MM.1S (cell line): ENCODE data around the gene LRRC66.

Experiments
- CTCF ChIP-seq: fragments of 300-600 bp; sonication (generic); IDR thresholded peaks from 2 replicates; pipeline ENCODE4 v1.5.1; 2016; ENCODE audit warnings: antibody characterized with exemption, low read length, mixed read lengths
- EZH2 ChIP-seq: fragments of 300-600 bp; sonication (generic); optimal IDR thresholded peaks from 2 replicates; pipeline ENCODE3; 2017; ENCODE audit warnings: low read depth, mild to moderate bottlenecking, antibody characterized with exemption, low read length, mixed read lengths
- EZH2phosphoT487 ChIP-seq: fragments of 300-600 bp; sonication (generic); IDR thresholded peaks from 2 replicates; pipeline ENCODE4 v1.6.1; 2018; ENCODE audit warnings: antibody characterized with exemption, low read length

- TF ChIP-seq CTCF (no peak), EZH2 (no peak), EZH2phosphoT487 (no peak)
Measured at GRCh38 chr4:52019936-52020657, at the start of gene LRRC66.
